Thyroid gland (tissue), 4 donors: ENCODE data around the gene KIAA1549. TPM values are rescaled to one million over a fixed set of nuclear protein-coding genes. Genes with fewer than 3 reads are reported as not detected.

Experiments used
- DNase-seq, 2 donors: peaks; one replicate each; pipeline ENCODE4 v3.0.0-alpha.2; 2019
- H3K27ac ChIP-seq, 3 donors: fragments of 200-600 bp; sonication (generic); 1 replicate in 2 of 3; 2 replicates in 1 of 3; pipeline ENCODE4 v1.5.1; 2016 to 2019; ENCODE audit warnings: mild to moderate bottlenecking in 1 of 3, moderate library complexity in 1 of 3
- H3K27me3 ChIP-seq: fragments of 200-600 bp; sonication (generic); one replicate; pipeline ENCODE4 v1.5.1; 2019
- H3K36me3 ChIP-seq, 2 donors: fragments of 200-600 bp; sonication (generic); one replicate each; pipeline ENCODE4 v1.5.1; 2016 to 2019
- H3K4me1 ChIP-seq, 2 donors: fragments of 200-600 bp; sonication (generic); one replicate each; pipeline ENCODE4 v1.5.1; 2017 to 2019
- H3K4me3 ChIP-seq, 3 donors: fragments of 200-600 bp; sonication (generic); replicated peaks in 1 of 3; 1 replicate in 2 of 3; 2 replicates in 1 of 3; pipeline ENCODE4 v1.5.1; 2016; ENCODE audit warnings: mild to moderate bottlenecking in 1 of 3
- H3K9me3 ChIP-seq: fragments of 200-600 bp; sonication (generic); one replicate; pipeline ENCODE4 v1.5.1; 2017
- CTCF ChIP-seq, 6 experiments: fragments of 200-600 bp in 3 of 6; fragments of 450-650 bp in 3 of 6; sonication (generic) in 3 of 6; IDR thresholded peaks; one replicate each; pipeline ENCODE4 v1.5.1; 2016 to 2019; ENCODE audit warnings: antibody characterized with exemption in 6 of 6, mild to moderate bottlenecking in 2 of 6, inconsistent platforms in 1 of 6, moderate library complexity in 1 of 6
- POLR2A ChIP-seq, 2 donors: fragments of 450-650 bp; IDR thresholded peaks; one replicate each; pipeline ENCODE4 v1.6.1; 2017; ENCODE audit warnings: antibody characterized with exemption in 2 of 2, mild to moderate bottlenecking in 2 of 2, moderate library complexity in 1 of 2
- WGBS, 2 donors: methylation state at CpG; one replicate each; pipeline ENCODE4 v1.1.5; 2017; 5-methylcytosine and 5-hydroxymethylcytosine counted together
- intact Hi-C: fragments of 100-400 bp; cut with DNase I; formaldehyde crosslinking; loops from one replicate; pipeline ENCODE4 v1.15.1; 2023
- total RNA-seq, 4 donors: library from RNA; depleted of rRNA; stranded (reverse); fragments of >200 nt; gene quantifications; one replicate each; pipeline ENCODE4 v1.2.3, GENCODE V29; 2016

Gene KIAA1549
- total RNA-seq, 4 donors from 2014 or later, result 1.2 to 3.9 (median 2.6) TPM

- Histone ChIP-seq H3K4me3 (no peak overlapping the region), H3K9me3 (no peaks in the 10 kb centered on the region), H3K36me3 (no peaks in the 10 kb centered on the region), H3K4me1 (peaks cover 15 to 20% of the 10 kb centered on the region in 2 donors), H3K27ac (no peak overlapping the region), H3K27me3 (no peaks in the 10 kb centered on the region)
- DNase-seq, result no peak
- TF ChIP-seq POLR2A (IDR thresholded peaks at IDR 0.05), result no peak
- TF ChIP-seq CTCF (IDR thresholded peaks at IDR 0.05), result no peak
- 92 to 93% methylated on average over 15 of the region's 15 CpGs for whole genome bisulfite sequencing, 2 donors
- intact Hi-C loops, result no loop called here
These were observed 16.4 kb downstream of the KIAA1549 start for GRCh38 chr7:138964624-138965436.

GRCh38 chr7:138963675-138964074 lies 17.5 kb downstream of the KIAA1549 start:
- H3K36me3 ChIP-seq, result no peaks in the 10 kb centered on the region
- 75 to 78% methylated on average over 5 of the region's 5 CpGs for WGBS, 2 donors
- no peak for TF ChIP-seq POLR2A (IDR thresholded peaks at IDR 0.05)
- TF ChIP-seq CTCF (IDR thresholded peaks at IDR 0.05), result no peak
- H3K27me3 ChIP-seq, result no peaks in the 10 kb centered on the region
- no peak overlapping the region for H3K27ac ChIP-seq
- H3K4me1 ChIP-seq, result peaks cover 15 to 20% of the 10 kb centered on the region in 2 donors
- DNase-seq, result no peak
- intact Hi-C loops, result no loop called here
- no peak overlapping the region for H3K4me3 ChIP-seq
- no peaks in the 10 kb centered on the region for H3K9me3 ChIP-seq

- no peaks in the 10 kb centered on the region for H3K36me3 ChIP-seq
- H3K9me3 ChIP-seq, result no peaks in the 10 kb centered on the region
- intact Hi-C loops, result no loop called here
- H3K27me3 ChIP-seq, result no peaks in the 10 kb centered on the region
- TF ChIP-seq POLR2A (IDR thresholded peaks at IDR 0.05), result no peak
- TF ChIP-seq CTCF (IDR thresholded peaks at IDR 0.05), result no peak
- DNase-seq, result peak; percentile 29 to 40
- H3K27ac ChIP-seq, result peak overlapping the region in 1 of 3 donors; percentile 8
- 41 to 43% methylated on average over 10 of the region's 10 CpGs for WGBS, 2 donors
- no peak overlapping the region for H3K4me3 ChIP-seq
- peaks cover 15 to 20% of the 10 kb centered on the region in 2 donors for H3K4me1 ChIP-seq
These were observed 18.5 kb downstream of the KIAA1549 start for GRCh38 chr7:138962561-138963270.

GRCh38 chr7:138961159-138961558 lies 20.0 kb downstream of the KIAA1549 start:
- TF ChIP-seq CTCF (IDR thresholded peaks at IDR 0.05), result no peak
- no peak for TF ChIP-seq POLR2A (IDR thresholded peaks at IDR 0.05)
- peak overlapping the region in 2 of 3 donors; percentile 2 to 40 for H3K27ac ChIP-seq
- DNase-seq, result peak; percentile 69 to 74
- 23 to 28% methylated on average over 8 of the region's 8 CpGs for WGBS, 2 donors
- H3K27me3 ChIP-seq, result no peaks in the 10 kb centered on the region
- no peak overlapping the region for H3K4me3 ChIP-seq
- no peaks in the 10 kb centered on the region for H3K9me3 ChIP-seq
- H3K36me3 ChIP-seq, result no peaks in the 10 kb centered on the region
- intact Hi-C loops, result no loop called here
- H3K4me1 ChIP-seq, result peaks cover 15 to 20% of the 10 kb centered on the region in 2 donors
